Skin of body (tissue), 2 donors: ENCODE data around the gene NHLRC4. TPM values are rescaled to one million over a fixed set of nuclear protein-coding genes. Genes with fewer than 3 reads are reported as not detected.

ENCODE experiments used
- DNase-seq: peaks from one replicate; lab custom pipeline; 2025; lab: John Stamatoyannopoulos, UW
- total RNA-seq: library from RNA; depleted of rRNA; stranded (reverse); fragments of >200 nt; gene quantifications from one replicate; pipeline ENCODE4 v1.2.3, GENCODE V29; 2014

The NHLRC4 gene
- total RNA-seq, 1 donor from 2014 or later, result 0.59 TPM

DNA sequence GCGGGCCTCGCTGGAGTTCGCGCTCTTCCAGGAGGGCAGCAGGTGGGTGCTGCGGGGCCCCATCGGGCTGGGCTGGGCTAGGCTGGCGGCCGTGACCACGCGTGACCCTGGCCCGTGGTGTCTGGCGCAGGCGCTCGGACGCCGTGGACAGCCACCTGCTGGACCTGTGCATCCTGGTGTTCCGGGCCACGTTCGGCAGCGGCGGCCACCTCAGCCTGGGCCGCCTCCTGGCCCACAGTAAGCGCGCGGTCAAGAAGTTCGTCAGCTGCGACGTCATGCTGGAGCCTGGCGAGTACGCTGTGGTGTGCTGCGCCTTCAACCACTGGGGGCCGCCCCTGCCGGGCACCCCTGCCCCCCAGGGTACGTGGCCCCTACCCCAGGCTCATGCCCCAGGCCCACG, 14.6 kb upstream of the NHLRC4 start:
- DNase-seq, result no peak

GRCh38 chr16:553601-554296, 13.1 kb upstream of the NHLRC4 start:
- DNase-seq, result no peak

GRCh38 chr16:554297-554621, 12.5 kb upstream of the NHLRC4 start:
- no peak for DNase-seq

- no peak for DNase-seq
These were observed 12.0 kb upstream of the NHLRC4 start for GRCh38 chr16:554640-555365.

GRCh38 chr16:555528-556473, 11.0 kb upstream of the NHLRC4 start:
- DNase-seq, result no peak

- DNase-seq, result no peak
These were observed 10.2 kb upstream of the NHLRC4 start for GRCh38 chr16:556474-557173.

- DNase-seq, result no peak
These were observed 9.1 kb upstream of the NHLRC4 start for GRCh38 chr16:557463-558297.

- DNase-seq, result no peak
These were observed 8.3 kb upstream of the NHLRC4 start for GRCh38 chr16:558298-559020.

DNA sequence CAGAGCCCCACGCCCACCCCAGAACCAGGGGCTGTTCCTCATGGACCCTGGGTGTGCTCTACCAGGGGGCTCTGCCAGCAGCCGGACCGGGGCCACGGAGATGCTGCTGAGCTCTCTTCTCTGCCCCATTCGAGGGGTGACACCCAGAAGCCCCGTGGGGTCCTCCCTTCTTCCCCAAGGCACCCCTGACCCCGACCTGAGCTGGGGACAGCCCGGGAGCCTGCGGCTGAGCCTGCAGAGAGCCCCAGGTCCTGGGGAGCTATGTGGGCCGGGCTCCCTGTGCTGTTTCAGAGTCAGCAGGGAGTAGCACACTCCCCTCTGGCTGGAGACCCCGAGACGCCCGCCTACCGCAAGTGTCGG, 7.8 kb upstream of the NHLRC4 start:
- no peak for DNase-seq

DNA sequence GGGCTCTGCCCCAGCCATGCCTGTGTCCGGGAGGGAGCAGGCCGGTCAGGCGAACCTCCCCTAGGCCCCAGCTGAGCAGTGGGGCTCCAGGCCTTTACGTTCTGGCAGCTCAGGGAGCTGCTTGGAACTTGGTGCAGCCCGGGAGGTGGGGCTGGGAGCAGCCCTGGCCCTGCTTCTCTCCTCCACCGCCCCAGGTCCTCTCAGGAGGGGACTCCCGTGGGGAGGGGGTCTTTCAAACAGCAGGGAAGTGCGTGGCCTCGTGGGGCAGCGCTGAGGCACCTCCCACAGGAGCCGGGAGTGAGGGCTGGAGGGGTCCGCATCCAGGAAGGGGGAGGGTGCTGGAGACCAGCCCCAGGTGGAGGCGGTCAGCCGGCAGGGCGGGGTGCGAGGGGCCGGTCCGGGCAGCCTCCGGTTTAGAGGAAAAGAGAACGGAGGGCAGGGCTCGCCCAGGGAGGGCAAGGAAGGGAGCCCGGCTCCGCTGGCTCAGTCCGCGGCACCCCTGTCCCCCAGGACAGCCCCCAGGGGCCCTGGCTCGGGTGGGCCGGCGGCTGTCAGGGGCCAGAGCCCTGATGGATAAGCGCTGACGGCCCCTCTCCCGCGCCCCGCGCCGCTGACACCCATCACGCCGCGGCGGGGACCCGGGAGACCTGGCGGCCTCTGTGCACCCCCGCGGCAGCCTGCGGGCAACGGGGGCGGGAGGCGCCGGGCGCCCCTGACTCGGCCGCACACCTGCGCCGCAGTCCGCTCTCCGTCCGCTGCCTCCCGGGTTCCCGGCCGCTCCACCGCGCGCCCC, 7.2 kb upstream of the NHLRC4 start:
- DNase-seq, result no peak

GRCh38 chr16:560204-560700, 6.6 kb upstream of the NHLRC4 start, which contains the start of gene PRR35:
Gene PRR35, plus strand, starts transcription at chr16:560394. Its CDS starts 2,901 bp downstream, at chr16:563295.
- no peak for DNase-seq

- DNase-seq, result no peak
These were observed 5.9 kb upstream of the NHLRC4 start for GRCh38 chr16:560701-561412.

- no peak for DNase-seq
These were observed 5.4 kb upstream of the NHLRC4 start for GRCh38 chr16:561413-561794.

DNA sequence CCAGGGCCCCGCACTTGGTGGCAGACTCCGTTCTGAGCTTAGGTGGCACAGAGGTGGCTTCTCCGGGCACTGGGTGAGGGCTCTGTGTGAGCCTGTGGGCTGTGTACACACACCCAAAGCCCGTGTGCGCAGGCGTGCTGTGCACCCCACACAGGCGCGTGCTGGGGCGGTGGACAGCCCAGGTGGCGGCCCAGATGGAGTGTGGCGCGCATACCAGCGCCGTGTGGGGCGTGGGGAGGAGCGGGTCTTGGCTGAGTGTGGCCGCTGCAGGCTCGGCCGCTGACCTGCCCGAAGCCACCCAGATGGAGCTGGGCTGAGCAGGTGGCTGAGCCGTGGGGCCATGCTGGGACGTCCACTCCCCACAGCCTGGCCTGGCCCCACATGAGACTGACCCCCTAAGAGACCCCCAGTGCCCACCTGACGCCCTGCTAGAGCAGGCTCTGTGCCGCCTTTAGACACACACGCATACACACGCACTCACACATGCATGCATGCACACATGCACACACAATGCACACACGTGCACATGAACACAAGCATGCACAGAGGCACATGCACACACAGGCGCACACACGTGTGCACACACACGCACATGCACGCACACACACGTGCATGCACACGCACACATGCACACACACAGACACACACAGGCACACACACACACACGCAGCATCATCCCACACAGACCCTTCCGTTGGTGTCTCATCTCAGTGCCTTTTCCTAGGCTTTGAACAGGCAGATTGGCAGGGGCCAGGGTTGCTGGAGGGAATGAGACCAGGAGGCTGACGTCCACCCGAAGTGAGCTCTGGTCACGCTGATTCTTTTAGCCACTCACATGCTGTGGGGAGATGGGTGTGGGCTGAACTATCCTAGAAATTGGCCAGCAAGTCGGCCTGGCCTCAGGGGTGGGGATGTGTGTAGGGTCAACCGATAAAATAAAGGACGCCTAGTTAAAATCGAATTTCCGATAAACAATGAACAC, 4.6 kb upstream of the NHLRC4 start:
- DNase-seq, result no peak

- DNase-seq, result no peak
These were observed 3.6 kb upstream of the NHLRC4 start for GRCh38 chr16:563072-563644.

DNA sequence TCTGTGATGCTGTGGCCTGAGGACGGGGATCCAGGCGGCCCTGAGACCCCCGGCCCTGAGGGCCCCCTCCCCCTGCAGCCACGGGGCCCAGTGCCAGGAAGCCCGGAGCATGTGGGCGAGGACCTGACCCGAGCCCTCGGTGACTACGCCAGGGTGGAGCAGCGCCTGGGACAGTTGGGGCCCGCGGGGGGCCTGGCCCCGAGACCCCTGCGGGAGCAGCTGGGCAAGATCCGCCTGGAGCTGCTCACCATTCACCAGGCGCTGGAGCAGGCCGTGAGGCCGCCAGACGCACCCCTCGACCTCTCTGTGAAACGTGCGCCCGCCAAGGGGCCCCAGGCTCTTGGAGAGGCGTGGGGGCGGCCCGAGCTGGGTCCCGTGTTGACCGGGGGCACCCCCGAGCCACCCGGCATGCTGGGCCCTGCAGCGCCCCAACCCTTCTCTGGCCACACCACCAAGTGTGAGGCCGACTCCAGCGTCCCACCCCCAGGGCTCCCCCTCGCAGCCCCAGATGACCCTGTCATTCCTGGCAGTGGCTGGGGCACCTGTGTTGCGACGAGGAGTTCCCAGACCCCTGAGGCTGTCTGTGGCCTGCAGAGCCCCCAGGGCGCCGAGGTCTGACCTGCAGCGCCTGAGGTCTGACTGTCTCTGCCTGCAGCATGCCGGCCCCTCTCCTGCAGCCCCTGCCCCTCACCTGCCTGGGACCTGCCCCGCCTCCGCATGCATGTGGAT, 2.0 kb upstream of the NHLRC4 start:
- DNase-seq, result no peak
